Vagina (tissue), 2 donors: ENCODE data around the gene ABHD5.

Experiments
- POLR2AphosphoS5 ChIP-seq, 2 donors: sonication (generic); formaldehyde crosslinking; IDR thresholded peaks; one replicate each; pipeline ENCODE4 v1.9.0; 2017; ENCODE audit warnings: antibody characterized with exemption in 2 of 2, mild to moderate bottlenecking in 2 of 2, low read depth in 1 of 2; ENCODE audit not compliant: insufficient read depth in 1 of 2
- TF ChIP-seq, protein P1 (sequence below), 3 experiments: fragments of 450-650 bp in 2 of 3; fragments of 200-600 bp in 1 of 3; sonication (generic) in 1 of 3; IDR thresholded peaks; one replicate each; pipeline ENCODE4 v1.5.1; 2017 to 2019; ENCODE audit warnings: antibody characterized with exemption in 3 of 3, mild to moderate bottlenecking in 2 of 3, moderate library complexity in 2 of 3

DNA sequence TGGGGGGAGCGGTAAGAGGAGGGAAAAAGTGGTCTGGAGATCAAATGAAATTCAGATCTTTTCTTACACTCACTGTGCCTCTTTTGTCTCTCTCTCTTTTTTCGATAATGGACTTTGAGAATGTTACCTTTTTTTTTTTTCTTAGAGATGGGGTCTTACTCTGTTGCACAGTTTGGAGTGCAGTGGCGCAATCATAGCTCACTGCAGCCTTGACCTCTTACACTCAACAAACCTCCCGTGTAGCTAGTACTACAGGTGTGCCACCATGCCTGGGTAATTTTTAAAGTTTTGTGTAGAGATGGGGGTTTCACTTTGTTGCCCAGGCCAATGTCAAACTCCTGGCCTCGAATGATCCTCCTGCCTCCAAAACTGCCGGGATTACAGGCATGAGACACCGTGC is 15.6 kb downstream of the ABHD5 start:
- TF ChIP-seq, protein P1, sequence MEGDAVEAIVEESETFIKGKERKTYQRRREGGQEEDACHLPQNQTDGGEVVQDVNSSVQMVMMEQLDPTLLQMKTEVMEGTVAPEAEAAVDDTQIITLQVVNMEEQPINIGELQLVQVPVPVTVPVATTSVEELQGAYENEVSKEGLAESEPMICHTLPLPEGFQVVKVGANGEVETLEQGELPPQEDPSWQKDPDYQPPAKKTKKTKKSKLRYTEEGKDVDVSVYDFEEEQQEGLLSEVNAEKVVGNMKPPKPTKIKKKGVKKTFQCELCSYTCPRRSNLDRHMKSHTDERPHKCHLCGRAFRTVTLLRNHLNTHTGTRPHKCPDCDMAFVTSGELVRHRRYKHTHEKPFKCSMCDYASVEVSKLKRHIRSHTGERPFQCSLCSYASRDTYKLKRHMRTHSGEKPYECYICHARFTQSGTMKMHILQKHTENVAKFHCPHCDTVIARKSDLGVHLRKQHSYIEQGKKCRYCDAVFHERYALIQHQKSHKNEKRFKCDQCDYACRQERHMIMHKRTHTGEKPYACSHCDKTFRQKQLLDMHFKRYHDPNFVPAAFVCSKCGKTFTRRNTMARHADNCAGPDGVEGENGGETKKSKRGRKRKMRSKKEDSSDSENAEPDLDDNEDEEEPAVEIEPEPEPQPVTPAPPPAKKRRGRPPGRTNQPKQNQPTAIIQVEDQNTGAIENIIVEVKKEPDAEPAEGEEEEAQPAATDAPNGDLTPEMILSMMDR (IDR thresholded peaks at IDR 0.05): no peak
- TF ChIP-seq POLR2AphosphoS5 (IDR thresholded peaks at IDR 0.05; ENCODE audit: insufficient read depth in 1 of 2, low read depth in 1 of 2): no peak
